RWPE1 (cell line): Measurements from ENCODE around the gene E2F2.

Source experiments
- CTCF ChIA-PET: fragments of 350-600 bp; sonication (Branson Sonifier 250); formaldehyde crosslinking; extraction: SDS; loops from one replicate; lab custom pipeline; 2021; lab: Yijun Ruan, JAX
- POLR2A ChIA-PET: fragments of 400-600 bp; formaldehyde crosslinking; extraction: SDS; loops from one replicate; lab custom pipeline; 2020; ENCODE audit warnings: antibody characterized with exemption; ENCODE audit not compliant: low non-redundant PET; lab: Yijun Ruan, JAX
- DNase-seq: peaks from one replicate; pipeline ENCODE4 v3.0.0; 2012; ENCODE audit warnings: low spot score
- H3K27ac ChIP-seq: fragments of 450-650 bp; 2 replicates; pipeline ENCODE4 v1.5.1; 2017
- TF ChIP-seq, protein P1 (sequence below): fragments of 450-650 bp; conservative IDR thresholded peaks from 2 replicates; pipeline ENCODE4 v1.5.1; 2017; ENCODE audit warnings: low read depth, mild to moderate bottlenecking

E2F2 gene

GRCh38 chr1:23478896-23479665 is 52.0 kb downstream of the E2F2 start:
- POLR2A ChIA-PET, result interaction anchor here (0.9 kb wide), 1 partner anchor 27 kb away, joined by 3 read pairs; no protein-coding TSS in a partner anchor
- TF ChIP-seq, protein P1, sequence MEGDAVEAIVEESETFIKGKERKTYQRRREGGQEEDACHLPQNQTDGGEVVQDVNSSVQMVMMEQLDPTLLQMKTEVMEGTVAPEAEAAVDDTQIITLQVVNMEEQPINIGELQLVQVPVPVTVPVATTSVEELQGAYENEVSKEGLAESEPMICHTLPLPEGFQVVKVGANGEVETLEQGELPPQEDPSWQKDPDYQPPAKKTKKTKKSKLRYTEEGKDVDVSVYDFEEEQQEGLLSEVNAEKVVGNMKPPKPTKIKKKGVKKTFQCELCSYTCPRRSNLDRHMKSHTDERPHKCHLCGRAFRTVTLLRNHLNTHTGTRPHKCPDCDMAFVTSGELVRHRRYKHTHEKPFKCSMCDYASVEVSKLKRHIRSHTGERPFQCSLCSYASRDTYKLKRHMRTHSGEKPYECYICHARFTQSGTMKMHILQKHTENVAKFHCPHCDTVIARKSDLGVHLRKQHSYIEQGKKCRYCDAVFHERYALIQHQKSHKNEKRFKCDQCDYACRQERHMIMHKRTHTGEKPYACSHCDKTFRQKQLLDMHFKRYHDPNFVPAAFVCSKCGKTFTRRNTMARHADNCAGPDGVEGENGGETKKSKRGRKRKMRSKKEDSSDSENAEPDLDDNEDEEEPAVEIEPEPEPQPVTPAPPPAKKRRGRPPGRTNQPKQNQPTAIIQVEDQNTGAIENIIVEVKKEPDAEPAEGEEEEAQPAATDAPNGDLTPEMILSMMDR, result no peak
- peak; percentile 42 for DNase-seq
- CTCF ChIA-PET, result interaction anchor here (0.6 to 1.2 kb wide), 4 partner anchors 17 to 158 kb away, joined by 3 to 6 read pairs (median 3); no protein-coding TSS in a partner anchor
- H3K27ac ChIP-seq, result peak overlapping the region; percentile 38

DNA sequence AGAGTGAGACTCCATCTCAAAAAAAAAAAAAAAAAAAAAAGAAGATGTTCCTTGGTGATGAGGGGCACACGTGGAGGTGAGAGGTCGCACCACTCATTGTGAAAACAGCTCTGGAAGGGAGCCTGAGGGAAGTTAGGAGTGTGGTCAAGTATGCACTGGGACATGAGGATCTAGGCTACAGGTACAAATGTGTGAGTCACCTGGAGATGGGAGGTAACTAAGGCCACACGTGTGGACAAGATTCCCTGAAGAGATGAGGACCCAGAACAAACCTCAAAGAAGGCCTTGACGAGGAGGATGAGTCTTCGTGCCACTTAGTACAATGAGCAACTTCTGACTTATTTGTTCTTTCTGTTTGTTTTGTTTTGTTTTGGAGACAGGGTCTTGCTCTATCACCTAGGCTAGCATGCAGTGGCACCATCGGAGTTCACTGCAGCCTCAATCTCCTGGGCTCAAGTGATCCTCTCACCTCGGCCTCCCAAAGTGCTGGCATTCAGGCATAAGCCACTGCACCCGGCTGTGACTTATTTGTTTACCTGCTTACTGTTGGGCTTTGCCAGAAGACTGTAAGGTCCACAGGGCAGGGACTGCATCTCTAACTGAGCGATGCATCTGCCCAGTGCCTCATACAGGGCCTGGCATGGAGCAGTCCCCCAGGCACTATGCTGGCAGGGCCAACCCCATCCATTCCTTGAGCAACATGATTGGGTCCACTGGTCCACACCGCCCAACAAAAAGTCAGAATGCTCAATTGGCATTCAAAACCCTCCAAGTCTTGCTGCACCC is 53.5 kb downstream of the E2F2 start:
- CTCF ChIA-PET, result no interaction called here
- H3K27ac ChIP-seq, result peak overlapping the region; percentile 38; the same call in 1 of the 2 replicates
- POLR2A ChIA-PET, result interaction anchor here (0.5 kb wide), 1 partner anchor 214 kb away, joined by 3 read pairs; the partner anchor contains the start of gene RPL11
- TF ChIP-seq, protein P1, result no peak
- DNase-seq, result peak; percentile 67

DNA sequence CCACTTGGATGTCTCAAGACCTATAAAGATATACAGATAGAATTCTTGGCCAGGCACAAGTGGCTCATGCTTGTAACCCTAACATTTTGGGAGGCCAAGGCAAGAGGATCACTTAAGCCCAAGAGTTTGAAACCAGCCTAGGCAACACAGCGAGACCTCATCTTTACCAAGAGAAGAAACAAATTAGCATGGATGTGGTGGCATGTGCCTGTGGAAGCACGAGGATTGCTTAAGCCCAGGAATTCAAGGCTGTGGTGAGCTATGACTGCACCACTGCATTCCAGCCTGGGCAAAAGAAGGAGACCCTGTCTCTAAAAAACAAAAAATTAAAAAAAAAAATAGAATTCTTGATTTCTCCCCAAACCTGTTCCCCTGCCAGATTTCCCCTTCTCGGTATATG is 55.4 kb downstream of the E2F2 start:
- ChIA-PET CTCF (interaction anchor here (0.6 kb wide), 1 partner anchor 162 kb away, joined by 4 read pairs; no protein-coding TSS in a partner anchor), POLR2A (interaction anchor here (0.7 kb wide), 1 partner anchor 9 kb away, joined by 6 read pairs; no protein-coding TSS in a partner anchor)
- no peak for DNase-seq
- no peak overlapping the region for H3K27ac ChIP-seq
- TF ChIP-seq, protein P1, result no peak

DNA sequence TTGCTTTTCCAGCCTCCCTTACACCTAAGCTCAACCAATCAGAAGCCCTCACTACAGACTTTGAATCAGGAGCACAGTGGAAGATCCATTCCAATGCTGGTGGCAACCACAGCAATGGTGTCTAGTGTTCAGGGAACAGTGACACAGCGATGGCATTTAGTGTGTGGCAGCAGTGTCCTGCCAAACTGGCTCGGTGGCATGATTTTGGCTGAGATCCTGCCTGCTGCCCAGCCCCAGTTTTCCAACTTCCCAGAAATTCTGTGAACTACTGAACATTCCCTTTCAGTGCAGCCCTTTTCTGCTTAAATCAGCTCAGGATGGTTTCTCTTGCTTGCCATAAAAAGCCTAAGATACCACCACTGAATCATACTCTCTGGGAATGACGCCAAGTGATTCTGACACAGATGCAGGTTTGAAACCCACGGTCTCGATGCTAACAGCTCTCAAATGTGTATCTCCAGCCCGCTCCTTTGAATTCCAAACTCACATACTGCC is 55.9 kb downstream of the E2F2 start:
- DNase-seq, result peak; percentile 61
- ChIA-PET POLR2A (no interaction called here), CTCF (interaction anchor here (0.6 kb wide), 3 partner anchors 162 to 177 kb away, joined by 4 to 6 read pairs (median 4); no protein-coding TSS in a partner anchor)
- TF ChIP-seq, protein P1, result no peak
- H3K27ac ChIP-seq, result peak overlapping the region; percentile 51; the same call in 1 of the 2 replicates

DNA sequence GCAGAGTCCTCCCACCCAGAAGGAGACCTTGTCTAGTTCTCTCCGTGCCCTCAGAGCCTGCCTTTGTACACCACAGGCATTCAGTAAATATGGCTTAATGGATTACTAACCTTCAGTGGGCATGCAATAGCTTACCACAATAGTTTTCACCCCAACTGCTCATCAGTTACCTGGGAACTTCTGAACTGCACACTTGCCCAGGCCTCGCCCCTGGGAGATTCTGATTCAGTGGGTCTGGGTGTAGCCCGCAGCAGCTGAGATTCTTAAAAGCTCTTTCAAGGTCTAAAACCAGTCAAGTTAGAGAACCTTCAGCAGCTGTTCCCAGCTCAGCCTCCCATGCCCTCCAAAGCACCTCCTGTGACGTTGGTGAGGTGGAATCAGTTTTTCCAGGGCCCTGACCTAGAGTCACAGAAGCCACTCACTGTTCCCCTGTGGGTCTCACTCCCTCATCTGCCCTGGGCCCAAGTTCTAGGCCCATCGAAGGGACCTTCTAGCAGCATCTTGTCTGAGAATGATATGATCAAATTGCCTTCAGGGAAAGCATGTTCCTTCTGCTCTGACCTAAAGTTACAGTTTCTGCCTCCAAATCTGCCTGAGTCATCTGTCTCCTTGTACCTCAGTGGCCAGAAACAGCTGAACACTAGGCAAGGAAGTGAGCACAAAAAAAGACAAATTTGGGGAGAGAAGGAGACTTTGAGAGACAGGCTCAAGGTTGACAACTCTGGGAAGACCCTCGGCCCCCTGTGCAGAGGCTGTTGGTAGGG is 57.8 kb downstream of the E2F2 start:
- TF ChIP-seq, protein P1, result no peak
- DNase-seq, result peak; percentile 46
- ChIA-PET CTCF (interaction anchor here (0.5 kb wide), 1 partner anchor 73 kb away, joined by 4 read pairs; no protein-coding TSS in a partner anchor), POLR2A (interaction anchor here (0.5 to 0.7 kb wide), 2 partner anchors 546 to 1311 kb away, joined by 3 read pairs; no protein-coding TSS in a partner anchor)
- peak overlapping the region; percentile 66 for H3K27ac ChIP-seq
